ENCODE data around the gene PYGB.

PYGB gene

DNA sequence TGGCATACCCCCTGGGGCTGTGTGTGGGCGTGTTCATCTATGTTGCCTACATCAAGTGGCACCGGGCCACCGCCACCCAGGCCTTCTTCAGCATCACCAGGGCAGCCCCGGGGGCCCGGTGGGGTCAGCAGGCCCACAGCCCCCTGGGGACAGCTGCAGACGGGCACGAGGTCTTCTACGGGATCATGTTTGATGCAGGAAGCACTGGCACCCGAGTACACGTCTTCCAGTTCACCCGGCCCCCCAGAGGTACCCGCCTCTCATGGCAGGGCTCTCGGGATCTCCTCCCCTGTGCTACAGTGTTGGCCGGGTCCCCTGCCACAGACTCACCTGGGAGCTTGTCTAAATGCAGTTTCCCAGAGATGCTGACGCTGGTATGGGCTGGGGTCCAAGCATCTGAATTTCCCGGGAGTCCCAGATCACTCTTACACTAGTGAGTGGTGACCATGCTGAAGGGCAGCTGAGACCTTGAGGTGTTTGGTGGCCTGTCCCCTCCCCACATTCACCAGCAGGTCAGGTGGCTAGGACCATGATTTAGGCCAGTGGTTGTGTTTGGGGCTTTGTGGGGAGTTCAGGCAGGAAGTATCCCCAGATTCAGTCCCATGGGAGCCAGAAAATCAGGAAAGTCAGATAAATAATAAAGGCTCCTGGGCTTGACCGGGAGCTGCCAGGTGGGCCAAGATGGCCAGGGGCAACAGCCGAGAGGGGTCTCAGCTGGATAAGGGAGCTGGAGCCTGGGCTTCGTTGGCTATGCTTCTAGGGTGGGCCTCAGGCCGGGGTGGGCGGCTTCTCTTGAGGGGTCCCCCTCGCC lies 40.5 kb upstream of the PYGB start:
- H3K27ac ChIP-seq (ENCODE audit: low read depth in 2 of 2, low read length in 2 of 2), result no peak overlapping the region
- no peaks in the 10 kb centered on the region for H3K27me3 ChIP-seq (ENCODE audit: control insufficient read depth in 2 of 2, insufficient read depth in 2 of 2, low read length in 2 of 2)

DNA sequence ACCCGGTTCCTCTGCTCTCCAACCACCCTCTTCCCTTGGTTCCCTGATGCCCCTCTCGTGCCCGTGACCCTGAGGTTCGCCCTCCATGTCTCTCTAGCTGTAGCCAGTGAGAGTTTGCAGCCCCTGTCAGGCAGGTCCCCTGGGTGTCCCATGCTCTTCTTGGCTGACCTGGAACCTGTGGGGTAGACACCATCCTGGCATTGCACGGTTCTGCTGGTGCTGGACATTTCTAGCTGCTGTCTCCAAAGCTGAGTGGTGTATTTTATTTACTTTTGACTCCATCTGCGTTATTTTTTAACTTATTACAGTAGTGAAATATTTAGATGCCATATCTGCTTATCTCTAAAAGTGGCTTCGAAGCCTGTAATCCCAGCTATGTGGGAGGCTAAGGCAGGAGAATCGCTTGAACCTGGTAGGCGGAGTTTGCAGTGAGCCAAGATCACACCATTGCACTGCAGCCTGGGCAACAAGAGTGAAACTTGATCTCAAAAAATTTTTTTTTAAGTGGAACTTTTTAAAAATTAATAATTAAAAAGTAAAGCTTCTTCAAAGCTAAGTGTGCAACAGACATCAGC lies 39.8 kb upstream of the PYGB start:
- Histone ChIP-seq H3K27me3 (ENCODE audit: control insufficient read depth in 2 of 2, insufficient read depth in 2 of 2, low read length in 2 of 2) (no peaks in the 10 kb centered on the region), H3K4me3 (ENCODE audit: low read length in 2 of 2) (no peak overlapping the region), H3K9me3 (ENCODE audit: control insufficient read depth in 2 of 2, low read length in 2 of 2) (no peaks in the 10 kb centered on the region), H3K9ac (ENCODE audit: low read depth in 1 of 2, low read length in 2 of 2) (no peak overlapping the region), H3K27ac (ENCODE audit: low read depth in 2 of 2, low read length in 2 of 2) (no peak overlapping the region), H3K36me3 (ENCODE audit: control insufficient read depth in 2 of 2, insufficient read depth in 2 of 2, low read length in 2 of 2) (peaks cover 21 to 38% of the 10 kb centered on the region in 2 donors), H3K4me1 (ENCODE audit: control insufficient read depth in 2 of 2, insufficient read depth in 2 of 2, low read length in 2 of 2) (peaks cover 0 to 5% of the 10 kb centered on the region in 2 donors)

More for the DNA sequence above, 40.5 kb upstream of the PYGB start:
- no peaks in the 10 kb centered on the region for H3K9me3 ChIP-seq (ENCODE audit: control insufficient read depth in 2 of 2, low read length in 2 of 2)
- peaks cover 0 to 5% of the 10 kb centered on the region in 2 donors for H3K4me1 ChIP-seq (ENCODE audit: control insufficient read depth in 2 of 2, insufficient read depth in 2 of 2, low read length in 2 of 2)
- no peak overlapping the region for H3K9ac ChIP-seq (ENCODE audit: low read depth in 1 of 2, low read length in 2 of 2)
- no peak overlapping the region for H3K4me3 ChIP-seq (ENCODE audit: low read length in 2 of 2)
- H3K36me3 ChIP-seq (ENCODE audit: control insufficient read depth in 2 of 2, insufficient read depth in 2 of 2, low read length in 2 of 2), result peaks cover 19 to 34% of the 10 kb centered on the region in 2 donors

DNA sequence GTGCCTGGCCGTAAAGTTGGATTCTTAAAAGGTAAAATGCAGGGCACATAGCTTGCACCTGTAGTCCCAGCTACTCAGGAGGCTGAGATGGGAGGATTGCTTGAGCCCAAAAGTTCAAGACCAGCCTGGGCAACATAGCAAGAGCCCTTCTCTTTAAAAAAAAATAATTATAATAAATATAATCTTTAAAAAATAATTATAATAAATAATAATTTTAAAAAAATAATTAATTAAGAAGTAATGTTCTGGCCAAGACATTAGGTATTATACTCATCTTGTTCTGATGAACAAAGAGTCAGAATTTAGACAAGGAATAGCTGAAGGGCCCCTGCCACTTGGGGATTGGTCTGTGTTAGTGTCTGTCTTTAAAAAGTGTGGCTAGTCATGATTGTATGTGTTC lies 38.5 kb upstream of the PYGB start:
- peaks cover 35 to 52% of the 10 kb centered on the region in 2 donors for H3K36me3 ChIP-seq (ENCODE audit: control insufficient read depth in 2 of 2, insufficient read depth in 2 of 2, low read length in 2 of 2)
- H3K4me1 ChIP-seq (ENCODE audit: control insufficient read depth in 2 of 2, insufficient read depth in 2 of 2, low read length in 2 of 2), result peaks cover 0 to 3% of the 10 kb centered on the region in 2 donors
- no peaks in the 10 kb centered on the region for H3K27me3 ChIP-seq (ENCODE audit: control insufficient read depth in 2 of 2, insufficient read depth in 2 of 2, low read length in 2 of 2)
- no peaks in the 10 kb centered on the region for H3K9me3 ChIP-seq (ENCODE audit: control insufficient read depth in 2 of 2, low read length in 2 of 2)
- no peak overlapping the region for H3K4me3 ChIP-seq (ENCODE audit: low read length in 2 of 2)
- no peak overlapping the region for H3K27ac ChIP-seq (ENCODE audit: low read depth in 2 of 2, low read length in 2 of 2)
- H3K9ac ChIP-seq (ENCODE audit: low read depth in 1 of 2, low read length in 2 of 2), result no peak overlapping the region

DNA sequence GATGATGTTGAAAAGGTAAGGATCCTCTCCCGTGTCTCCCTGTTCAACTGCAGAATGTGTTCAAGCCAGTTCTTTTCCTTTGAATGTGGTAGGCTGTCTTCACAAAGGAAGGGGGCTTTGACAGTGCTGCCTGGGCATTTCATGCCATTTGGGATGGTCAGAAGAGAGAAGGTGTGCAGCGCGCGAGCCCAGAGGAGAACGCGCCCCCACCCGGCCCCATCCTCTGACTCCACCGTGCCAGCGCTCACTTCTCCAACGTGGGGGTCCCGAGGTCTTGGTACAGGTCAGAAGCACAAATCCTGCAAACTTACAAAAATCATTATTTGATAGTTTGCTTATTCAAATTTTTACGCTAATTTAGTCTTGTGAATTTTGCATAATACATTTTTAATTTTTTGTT lies 38.0 kb upstream of the PYGB start:
- Histone ChIP-seq H3K27me3 (ENCODE audit: control insufficient read depth in 2 of 2, insufficient read depth in 2 of 2, low read length in 2 of 2) (no peaks in the 10 kb centered on the region), H3K4me3 (ENCODE audit: low read length in 2 of 2) (no peak overlapping the region), H3K36me3 (ENCODE audit: control insufficient read depth in 2 of 2, insufficient read depth in 2 of 2, low read length in 2 of 2) (peaks cover 39 to 54% of the 10 kb centered on the region in 2 donors), H3K27ac (ENCODE audit: low read depth in 2 of 2, low read length in 2 of 2) (no peak overlapping the region), H3K9ac (ENCODE audit: low read depth in 1 of 2, low read length in 2 of 2) (no peak overlapping the region), H3K4me1 (ENCODE audit: control insufficient read depth in 2 of 2, insufficient read depth in 2 of 2, low read length in 2 of 2) (no peaks in the 10 kb centered on the region), H3K9me3 (ENCODE audit: control insufficient read depth in 2 of 2, low read length in 2 of 2) (no peaks in the 10 kb centered on the region)

DNA sequence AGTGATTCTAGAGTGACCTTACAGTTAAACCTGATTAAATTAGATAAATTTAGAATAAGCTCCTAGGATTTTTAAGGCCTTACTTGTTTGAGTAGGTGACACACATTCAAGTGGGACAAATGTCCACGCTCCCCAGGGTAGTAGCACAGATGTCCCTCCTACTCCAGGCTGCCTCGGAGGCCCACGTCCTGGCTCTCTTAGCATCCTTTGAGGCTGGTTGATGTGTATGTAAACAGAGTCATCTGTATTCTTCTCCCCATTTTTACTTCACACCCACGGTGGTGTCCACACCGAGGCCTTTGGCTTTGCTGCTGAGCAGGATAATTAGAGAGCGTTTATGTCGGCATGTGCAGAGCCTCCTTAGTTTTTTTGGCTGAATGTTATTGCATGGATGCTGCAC lies 36.6 kb upstream of the PYGB start:
- Histone ChIP-seq H3K27ac (ENCODE audit: low read depth in 2 of 2, low read length in 2 of 2) (no peak overlapping the region), H3K9ac (ENCODE audit: low read depth in 1 of 2, low read length in 2 of 2) (no peak overlapping the region), H3K27me3 (ENCODE audit: control insufficient read depth in 2 of 2, insufficient read depth in 2 of 2, low read length in 2 of 2) (no peaks in the 10 kb centered on the region), H3K9me3 (ENCODE audit: control insufficient read depth in 2 of 2, low read length in 2 of 2) (no peaks in the 10 kb centered on the region), H3K4me3 (ENCODE audit: low read length in 2 of 2) (no peak overlapping the region), H3K4me1 (ENCODE audit: control insufficient read depth in 2 of 2, insufficient read depth in 2 of 2, low read length in 2 of 2) (no peaks in the 10 kb centered on the region), H3K36me3 (ENCODE audit: control insufficient read depth in 2 of 2, insufficient read depth in 2 of 2, low read length in 2 of 2) (peaks cover 52 to 64% of the 10 kb centered on the region in 2 donors)

DNA sequence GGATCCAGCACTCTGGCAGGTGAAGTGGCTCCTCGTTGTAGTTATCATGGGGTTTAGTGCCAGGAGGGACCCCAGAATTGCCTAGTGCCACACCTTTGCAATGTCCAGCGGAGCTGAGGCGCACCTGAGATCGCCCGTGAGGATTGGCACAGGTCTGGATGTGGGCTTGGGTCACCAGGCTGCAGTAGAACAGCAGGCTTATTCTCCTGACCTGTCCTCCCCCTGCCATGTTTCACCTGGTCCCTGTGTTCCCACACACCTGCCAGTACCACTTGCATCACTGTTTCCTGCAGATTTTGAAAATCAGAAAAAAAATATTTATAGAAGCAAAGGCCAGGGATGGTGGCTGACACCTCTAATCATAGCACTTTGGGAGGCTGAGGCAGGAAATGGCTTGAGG lies 35.6 kb upstream of the PYGB start:
- no peaks in the 10 kb centered on the region for H3K9me3 ChIP-seq (ENCODE audit: control insufficient read depth in 2 of 2, low read length in 2 of 2)
- no peak overlapping the region for H3K4me3 ChIP-seq (ENCODE audit: low read length in 2 of 2)
- H3K9ac ChIP-seq (ENCODE audit: low read depth in 1 of 2, low read length in 2 of 2), result no peak overlapping the region
- H3K36me3 ChIP-seq (ENCODE audit: control insufficient read depth in 2 of 2, insufficient read depth in 2 of 2, low read length in 2 of 2), result peaks cover 62 to 67% of the 10 kb centered on the region in 2 donors
- no peaks in the 10 kb centered on the region for H3K27me3 ChIP-seq (ENCODE audit: control insufficient read depth in 2 of 2, insufficient read depth in 2 of 2, low read length in 2 of 2)
- H3K27ac ChIP-seq (ENCODE audit: low read depth in 2 of 2, low read length in 2 of 2), result no peak overlapping the region
- H3K4me1 ChIP-seq (ENCODE audit: control insufficient read depth in 2 of 2, insufficient read depth in 2 of 2, low read length in 2 of 2), result no peaks in the 10 kb centered on the region

DNA sequence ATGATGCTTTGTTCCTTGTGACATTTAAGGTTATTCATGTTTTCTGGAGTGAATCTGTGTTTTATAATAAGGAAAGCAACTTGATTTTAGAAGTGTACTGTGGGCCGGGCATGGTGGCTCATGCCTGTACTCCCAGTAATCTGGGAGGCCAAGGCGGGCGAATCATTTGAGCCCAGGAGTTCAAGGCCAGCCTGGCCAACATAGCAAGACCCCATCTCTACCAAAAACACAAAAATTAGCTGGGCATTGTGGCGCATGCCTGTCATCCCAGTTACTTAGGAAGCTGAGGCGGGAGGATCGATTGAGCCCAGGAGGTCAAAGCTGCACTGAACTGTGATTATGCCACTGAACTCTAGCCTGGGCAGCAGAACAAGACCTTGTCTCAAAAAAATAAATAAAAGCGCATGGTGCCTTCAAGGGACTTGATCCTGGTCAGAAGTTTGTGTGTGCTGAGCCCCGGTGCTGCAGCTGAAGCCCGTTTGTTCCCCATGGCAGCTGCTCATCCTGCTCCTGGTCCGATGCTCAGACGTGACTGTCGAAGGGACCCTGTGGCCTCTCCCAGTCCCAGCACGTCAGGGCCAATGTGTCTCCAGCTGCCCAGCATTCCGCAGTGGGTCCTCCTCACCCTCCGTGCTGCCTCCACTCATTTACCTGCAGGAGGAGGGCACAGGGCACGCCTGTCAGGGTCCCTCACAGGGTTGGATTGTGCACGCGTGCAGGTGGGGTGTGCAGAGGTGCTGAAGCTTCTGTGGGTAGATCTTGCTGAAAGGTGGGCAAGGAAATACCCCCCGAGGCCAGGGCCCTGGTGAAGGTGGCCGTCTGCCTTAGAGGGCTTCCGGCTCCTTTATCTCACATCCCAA lies 34.1 kb upstream of the PYGB start:
- no peaks in the 10 kb centered on the region for H3K27me3 ChIP-seq (ENCODE audit: control insufficient read depth in 2 of 2, insufficient read depth in 2 of 2, low read length in 2 of 2)
- no peak overlapping the region for H3K4me3 ChIP-seq (ENCODE audit: low read length in 2 of 2)
- H3K27ac ChIP-seq (ENCODE audit: low read depth in 2 of 2, low read length in 2 of 2), result no peak overlapping the region
- no peak overlapping the region for H3K9ac ChIP-seq (ENCODE audit: low read depth in 1 of 2, low read length in 2 of 2)
- H3K4me1 ChIP-seq (ENCODE audit: control insufficient read depth in 2 of 2, insufficient read depth in 2 of 2, low read length in 2 of 2), result no peaks in the 10 kb centered on the region
- H3K36me3 ChIP-seq (ENCODE audit: control insufficient read depth in 2 of 2, insufficient read depth in 2 of 2, low read length in 2 of 2), result peaks cover 73 to 80% of the 10 kb centered on the region in 2 donors
- no peaks in the 10 kb centered on the region for H3K9me3 ChIP-seq (ENCODE audit: control insufficient read depth in 2 of 2, low read length in 2 of 2)

DNA sequence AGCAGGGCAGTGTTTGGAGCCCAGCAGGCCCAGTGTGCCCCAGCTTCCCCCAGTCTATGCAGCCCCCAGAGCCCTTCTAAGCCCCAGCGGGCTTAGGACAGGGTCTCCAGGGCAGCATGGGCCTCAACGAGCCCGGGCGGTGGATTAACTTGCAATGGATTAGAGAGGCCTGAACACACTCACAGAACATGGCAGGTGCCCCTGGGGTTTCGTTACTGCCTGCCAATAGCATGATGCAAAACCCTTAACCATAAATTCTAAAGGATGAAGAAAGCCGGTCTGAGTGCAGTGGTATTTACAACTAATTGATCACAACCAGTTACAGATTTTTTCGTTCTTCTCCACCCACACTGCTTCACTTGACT lies 33.5 kb upstream of the PYGB start:
- H3K9ac ChIP-seq (ENCODE audit: low read depth in 1 of 2, low read length in 2 of 2), result no peak overlapping the region
- no peak overlapping the region for H3K4me3 ChIP-seq (ENCODE audit: low read length in 2 of 2)
- H3K27me3 ChIP-seq (ENCODE audit: control insufficient read depth in 2 of 2, insufficient read depth in 2 of 2, low read length in 2 of 2), result no peaks in the 10 kb centered on the region
- no peak overlapping the region for H3K27ac ChIP-seq (ENCODE audit: low read depth in 2 of 2, low read length in 2 of 2)
- H3K4me1 ChIP-seq (ENCODE audit: control insufficient read depth in 2 of 2, insufficient read depth in 2 of 2, low read length in 2 of 2), result peaks cover 0 to under 1% of the 10 kb centered on the region in 2 donors
- peaks cover 78 to 82% of the 10 kb centered on the region in 2 donors for H3K36me3 ChIP-seq (ENCODE audit: control insufficient read depth in 2 of 2, insufficient read depth in 2 of 2, low read length in 2 of 2)
- H3K9me3 ChIP-seq (ENCODE audit: control insufficient read depth in 2 of 2, low read length in 2 of 2), result no peaks in the 10 kb centered on the region

DNA sequence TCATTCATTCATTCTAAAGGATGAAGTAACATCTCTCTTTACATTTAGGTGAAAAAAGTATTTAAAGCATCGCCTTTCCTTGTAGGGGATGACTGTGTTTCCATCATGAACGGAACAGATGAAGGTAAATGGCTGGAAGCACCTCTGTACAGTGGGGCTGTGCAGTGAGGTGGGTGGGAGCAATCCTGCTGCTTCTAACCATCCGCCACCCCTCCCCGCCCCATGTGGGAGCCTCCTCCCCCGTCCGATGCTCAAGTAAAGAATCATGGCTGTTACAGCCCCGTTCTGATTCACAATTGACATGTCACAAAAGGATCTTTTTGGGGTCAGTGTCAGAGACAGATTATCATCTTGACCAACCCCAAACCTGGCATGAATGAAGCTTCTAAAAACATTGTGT lies 33.1 kb upstream of the PYGB start:
- Histone ChIP-seq H3K4me3 (ENCODE audit: low read length in 2 of 2) (no peak overlapping the region), H3K4me1 (ENCODE audit: control insufficient read depth in 2 of 2, insufficient read depth in 2 of 2, low read length in 2 of 2) (peaks cover under 1 to 5% of the 10 kb centered on the region in 2 donors), H3K27ac (ENCODE audit: low read depth in 2 of 2, low read length in 2 of 2) (no peak overlapping the region), H3K27me3 (ENCODE audit: control insufficient read depth in 2 of 2, insufficient read depth in 2 of 2, low read length in 2 of 2) (no peaks in the 10 kb centered on the region), H3K9ac (ENCODE audit: low read depth in 1 of 2, low read length in 2 of 2) (no peak overlapping the region), H3K36me3 (ENCODE audit: control insufficient read depth in 2 of 2, insufficient read depth in 2 of 2, low read length in 2 of 2) (peaks cover 78 to 81% of the 10 kb centered on the region in 2 donors), H3K9me3 (ENCODE audit: control insufficient read depth in 2 of 2, low read length in 2 of 2) (no peaks in the 10 kb centered on the region)

DNA sequence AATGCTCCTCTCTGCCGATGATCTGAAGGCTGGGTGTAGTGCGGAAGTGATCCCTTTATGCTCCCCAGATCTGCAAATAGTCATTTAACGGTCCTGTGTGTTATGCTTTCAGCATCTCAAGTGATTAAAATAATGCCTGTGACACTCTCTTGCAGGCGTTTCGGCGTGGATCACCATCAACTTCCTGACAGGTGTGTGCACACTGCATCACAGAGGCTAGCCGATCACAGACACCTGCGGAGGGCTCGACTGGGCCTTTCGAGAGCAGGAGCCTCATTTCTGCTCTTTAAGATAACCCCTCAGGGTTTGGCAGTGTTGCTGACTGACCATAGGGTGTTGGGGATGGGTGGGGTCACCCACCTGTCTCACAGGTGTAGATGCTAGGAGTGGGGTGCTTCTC lies 32.4 kb upstream of the PYGB start:
- no peaks in the 10 kb centered on the region for H3K9me3 ChIP-seq (ENCODE audit: control insufficient read depth in 2 of 2, low read length in 2 of 2)
- H3K9ac ChIP-seq (ENCODE audit: low read depth in 1 of 2, low read length in 2 of 2), result no peak overlapping the region
- peaks cover 8 to 12% of the 10 kb centered on the region in 2 donors for H3K4me1 ChIP-seq (ENCODE audit: control insufficient read depth in 2 of 2, insufficient read depth in 2 of 2, low read length in 2 of 2)
- H3K27ac ChIP-seq (ENCODE audit: low read depth in 2 of 2, low read length in 2 of 2), result no peak overlapping the region
- H3K36me3 ChIP-seq (ENCODE audit: control insufficient read depth in 2 of 2, insufficient read depth in 2 of 2, low read length in 2 of 2), result peaks cover 79 to 81% of the 10 kb centered on the region in 2 donors
- no peak overlapping the region for H3K4me3 ChIP-seq (ENCODE audit: low read length in 2 of 2)
- no peaks in the 10 kb centered on the region for H3K27me3 ChIP-seq (ENCODE audit: control insufficient read depth in 2 of 2, insufficient read depth in 2 of 2, low read length in 2 of 2)

Measured in mucosa of rectum (tissue), 2 donors.